Ascending aorta (tissue), 2 donors: ENCODE results near the gene IGFALS. TPM values are rescaled to one million over a fixed set of nuclear protein-coding genes. Genes with fewer than 3 reads are reported as not detected.

Source experiments
- DNase-seq, 2 donors: peaks; one replicate each; pipeline ENCODE4 v3.0.0-alpha.2; 2019; ENCODE audit warnings: low spot score in 2 of 2
- H3K27ac ChIP-seq, 2 donors: fragments of 200-600 bp; sonication (generic); one replicate each; pipeline ENCODE4 v1.5.1; 2016 to 2017; ENCODE audit warnings: mild to moderate bottlenecking in 1 of 2
- H3K27me3 ChIP-seq: fragments of 200-600 bp; sonication (generic); one replicate; pipeline ENCODE4 v1.5.1; 2017
- H3K36me3 ChIP-seq, 2 donors: fragments of 200-600 bp; sonication (generic); one replicate each; pipeline ENCODE4 v1.5.1; 2016
- H3K4me1 ChIP-seq, 2 donors: fragments of 200-600 bp; sonication (generic); one replicate each; pipeline ENCODE4 v1.5.1; 2016 to 2017; ENCODE audit warnings: mild to moderate bottlenecking in 1 of 2
- H3K4me3 ChIP-seq, 2 donors: fragments of 200-600 bp; sonication (generic); one replicate each; pipeline ENCODE4 v1.5.1; 2016 to 2017; ENCODE audit warnings: mild to moderate bottlenecking in 1 of 2
- H3K9me3 ChIP-seq, 2 donors: fragments of 200-600 bp; sonication (generic); one replicate each; pipeline ENCODE4 v1.5.1; 2016
- intact Hi-C: fragments of 100-400 bp; cut with DNase I; formaldehyde crosslinking; loops from one replicate; pipeline ENCODE4 v1.15.1; 2023
- total RNA-seq: library from RNA; depleted of rRNA; stranded (reverse); fragments of >200 nt; gene quantifications from one replicate; pipeline ENCODE4 v1.1.0, GENCODE V29; 2016
- TF ChIP-seq, protein P1 (sequence below), 3 experiments: fragments of 200-600 bp in 2 of 3; fragments of 450-650 bp in 1 of 3; sonication (generic) in 2 of 3; IDR thresholded peaks; one replicate each; pipeline ENCODE4 v1.5.1; 2016 to 2019; ENCODE audit warnings: antibody characterized with exemption in 3 of 3, mild to moderate bottlenecking in 1 of 3, moderate library complexity in 1 of 3

The IGFALS gene
- total RNA-seq, 1 donor from 2014 or later: not detected

DNA sequence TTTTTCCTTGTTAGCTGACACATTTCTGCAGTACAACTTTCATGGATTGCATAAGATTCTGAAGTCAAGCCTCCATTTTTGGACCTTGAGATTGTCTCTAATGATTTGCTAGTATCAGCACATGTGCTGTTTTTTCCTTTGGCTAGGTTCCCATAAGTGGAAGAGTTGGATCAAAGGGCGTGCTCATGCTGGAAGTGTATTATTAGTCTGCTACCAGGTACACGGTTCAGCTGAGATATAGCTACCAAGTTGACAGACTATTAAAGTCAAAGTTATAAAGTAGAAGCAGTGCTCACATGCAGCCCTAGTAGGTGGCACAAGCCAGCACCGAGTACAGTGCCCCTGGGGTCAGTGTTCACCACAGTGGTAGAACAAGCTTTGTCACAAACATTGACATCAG is 36.7 kb upstream of the IGFALS start:
- H3K4me1 ChIP-seq: peaks cover 11 to 27% of the 10 kb centered on the region in 2 donors
- TF ChIP-seq, protein P1, sequence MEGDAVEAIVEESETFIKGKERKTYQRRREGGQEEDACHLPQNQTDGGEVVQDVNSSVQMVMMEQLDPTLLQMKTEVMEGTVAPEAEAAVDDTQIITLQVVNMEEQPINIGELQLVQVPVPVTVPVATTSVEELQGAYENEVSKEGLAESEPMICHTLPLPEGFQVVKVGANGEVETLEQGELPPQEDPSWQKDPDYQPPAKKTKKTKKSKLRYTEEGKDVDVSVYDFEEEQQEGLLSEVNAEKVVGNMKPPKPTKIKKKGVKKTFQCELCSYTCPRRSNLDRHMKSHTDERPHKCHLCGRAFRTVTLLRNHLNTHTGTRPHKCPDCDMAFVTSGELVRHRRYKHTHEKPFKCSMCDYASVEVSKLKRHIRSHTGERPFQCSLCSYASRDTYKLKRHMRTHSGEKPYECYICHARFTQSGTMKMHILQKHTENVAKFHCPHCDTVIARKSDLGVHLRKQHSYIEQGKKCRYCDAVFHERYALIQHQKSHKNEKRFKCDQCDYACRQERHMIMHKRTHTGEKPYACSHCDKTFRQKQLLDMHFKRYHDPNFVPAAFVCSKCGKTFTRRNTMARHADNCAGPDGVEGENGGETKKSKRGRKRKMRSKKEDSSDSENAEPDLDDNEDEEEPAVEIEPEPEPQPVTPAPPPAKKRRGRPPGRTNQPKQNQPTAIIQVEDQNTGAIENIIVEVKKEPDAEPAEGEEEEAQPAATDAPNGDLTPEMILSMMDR (IDR thresholded peaks at IDR 0.05): no peak
- no peak overlapping the region for H3K27ac ChIP-seq
- peaks cover 3 to 4% of the 10 kb centered on the region in 2 donors for H3K36me3 ChIP-seq
- no peaks in the 10 kb centered on the region for H3K27me3 ChIP-seq
- no peaks in the 10 kb centered on the region for H3K9me3 ChIP-seq
- no peak overlapping the region for H3K4me3 ChIP-seq
- DNase-seq: no peak
- intact Hi-C loops: no loop called here

DNA sequence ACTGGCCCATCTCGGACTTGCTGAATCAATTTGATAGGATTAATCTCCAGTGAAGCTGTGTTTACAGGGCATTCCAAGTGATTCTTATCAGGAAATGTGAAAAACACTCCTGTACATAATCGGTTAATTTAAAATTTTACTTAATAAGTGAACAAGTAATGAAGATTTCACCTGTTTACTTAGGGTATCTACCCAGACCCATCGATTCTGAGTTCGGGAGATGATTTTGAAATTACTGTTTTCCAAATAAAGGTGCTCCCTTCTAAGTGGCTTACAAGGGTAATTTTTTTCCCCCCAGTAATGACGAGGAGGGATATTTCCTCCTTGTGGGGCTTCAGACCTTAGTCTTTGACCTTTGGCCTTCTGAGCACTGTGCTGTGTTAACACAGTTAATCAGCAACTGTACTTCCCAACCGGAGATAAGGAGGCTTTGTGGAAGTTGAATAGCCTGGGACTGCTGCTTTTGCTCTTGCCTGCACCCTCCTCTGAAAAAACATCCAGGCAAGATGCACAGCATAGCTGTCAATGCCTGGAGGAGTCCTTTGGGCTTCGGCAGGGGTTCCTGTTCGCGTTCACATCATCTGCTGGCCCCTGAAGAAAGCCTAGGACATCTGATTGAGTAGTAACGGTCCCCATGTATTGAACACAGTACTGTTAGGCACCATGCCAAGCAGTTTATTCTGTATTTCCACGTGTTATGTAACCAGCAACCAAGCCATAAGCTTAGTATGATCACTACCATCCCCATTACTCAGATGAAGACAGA is 35.3 kb upstream of the IGFALS start:
- Histone ChIP-seq H3K4me1 (peaks cover 12 to 37% of the 10 kb centered on the region in 2 donors), H3K36me3 (peaks cover 3 to 4% of the 10 kb centered on the region in 2 donors), H3K4me3 (peak overlapping the region in 1 of 2 donors; percentile 72), H3K9me3 (no peaks in the 10 kb centered on the region), H3K27me3 (no peaks in the 10 kb centered on the region), H3K27ac (no peak overlapping the region)
- no peak for DNase-seq
- intact Hi-C loops: loop anchor here (5.0 kb wide), 1 partner anchor 217 kb away; the partner anchor contains the start of genes CRAMP1 and IFT140
- TF ChIP-seq, protein P1 (IDR thresholded peaks at IDR 0.05): no peak

DNA sequence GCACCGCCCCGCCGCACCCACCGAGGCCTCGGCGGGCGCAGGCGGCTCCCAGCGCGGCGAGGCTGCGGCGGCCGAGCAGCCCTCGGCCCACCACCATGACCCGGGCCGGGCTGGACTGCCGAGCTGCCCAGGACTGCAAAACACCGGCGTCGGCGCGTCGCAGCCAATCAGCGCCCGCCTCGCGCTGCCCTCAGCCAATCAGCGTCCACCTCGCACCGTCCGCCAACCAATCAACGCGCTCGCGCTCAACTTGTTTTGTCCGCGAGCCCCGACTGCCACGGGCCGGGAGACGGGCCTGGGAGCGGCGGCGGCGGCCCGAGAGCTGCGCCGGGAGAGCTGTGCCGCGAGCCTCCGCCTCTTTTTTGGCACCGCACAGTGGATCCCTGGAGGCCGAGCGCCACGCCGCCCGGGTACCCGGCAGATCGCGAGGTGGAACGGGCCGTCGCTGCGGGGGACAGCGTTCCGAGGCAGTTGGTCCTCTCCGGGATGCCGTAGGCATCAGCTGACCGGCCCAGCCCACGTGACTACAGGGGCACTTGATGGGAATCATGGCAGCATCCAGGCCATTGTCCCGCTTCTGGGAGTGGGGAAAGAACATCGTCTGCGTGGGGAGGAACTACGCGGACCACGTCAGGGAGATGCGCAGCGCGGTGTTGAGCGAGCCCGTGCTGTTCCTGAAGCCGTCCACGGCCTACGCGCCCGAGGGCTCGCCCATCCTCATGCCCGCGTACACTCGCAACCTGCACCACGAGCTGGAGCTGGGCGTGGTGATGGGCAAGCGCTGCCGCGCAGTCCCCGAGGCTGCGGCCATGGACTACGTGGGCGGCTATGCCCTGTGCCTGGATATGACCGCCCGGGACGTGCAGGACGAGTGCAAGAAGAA is 33.4 kb upstream of the IGFALS start, which contains the start of the genes FAHD1 and HAGH:
Gene FAHD1, plus strand, starts transcription at position 516 of the 883 bp plus-strand sequence. Its CDS starts 33 bp downstream, at position 549.
Gene HAGH, minus strand, starts transcription at position 135 of the 883 bp plus-strand sequence. Its CDS starts 38 bp downstream, at position 97.
- Histone ChIP-seq H3K9me3 (no peaks in the 10 kb centered on the region), H3K36me3 (peaks cover 12 to 14% of the 10 kb centered on the region in 2 donors), H3K4me3 (peak within 1 kb of the TSS; percentile 72 to 81), H3K27ac (peak within 1 kb of the TSS; percentile 70 to 72), H3K27me3 (no peaks in the 10 kb centered on the region), H3K4me1 (peaks cover 12 to 37% of the 10 kb centered on the region in 2 donors)
- TF ChIP-seq, protein P1 (IDR thresholded peaks at IDR 0.05): no peak
- intact Hi-C loops: loop anchor here (1.0 to 5.0 kb wide), 6 partner anchors 44 to 396 kb away; partner anchors contain the start of genes CRAMP1, E4F1, EME2 and IFT140
- DNase-seq: peak; percentile 73 to 94

DNA sequence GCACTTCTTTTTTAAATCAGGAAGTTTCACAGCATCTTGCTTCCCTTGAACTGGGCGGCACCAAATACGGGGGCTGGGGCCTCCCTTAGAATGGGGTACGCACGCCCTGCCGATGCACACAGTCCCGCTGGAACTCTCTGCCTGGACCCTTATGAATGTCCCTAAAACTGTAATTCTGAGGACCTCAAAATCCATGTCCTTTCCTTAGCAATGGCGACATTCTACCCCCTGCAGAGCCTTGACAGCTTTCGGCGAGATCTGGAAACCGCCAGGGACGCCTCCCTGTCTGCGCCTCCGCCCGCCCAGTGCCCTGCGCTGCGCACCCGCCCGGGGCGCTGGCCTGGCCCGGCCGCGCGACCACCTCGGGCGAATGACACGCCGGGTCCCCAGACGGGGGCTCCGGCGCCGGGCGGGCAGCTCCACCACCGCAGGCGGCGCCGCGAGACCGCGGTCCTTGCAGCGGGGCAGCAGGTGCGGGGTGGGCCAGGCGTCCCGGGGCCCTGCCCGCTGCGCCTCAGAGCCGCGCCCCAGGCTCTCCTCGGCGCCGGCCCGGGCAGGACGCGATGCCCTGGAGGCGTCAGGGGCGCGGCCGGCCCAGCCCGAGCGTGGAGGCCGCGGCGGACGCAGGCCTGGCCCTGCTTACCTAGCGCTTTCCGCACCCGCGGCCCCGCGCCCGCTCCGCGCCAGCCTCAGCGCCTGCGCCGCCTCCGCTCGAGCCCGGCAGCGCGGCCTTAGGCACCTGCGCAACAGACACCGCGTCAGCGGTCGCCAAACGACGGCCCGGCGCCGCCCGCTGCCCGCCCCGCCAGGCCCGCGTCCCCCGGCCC is 32.6 kb upstream of the IGFALS start:
- H3K4me1 ChIP-seq: peaks cover 12 to 37% of the 10 kb centered on the region in 2 donors
- H3K9me3 ChIP-seq: no peaks in the 10 kb centered on the region
- H3K27me3 ChIP-seq: no peaks in the 10 kb centered on the region
- H3K36me3 ChIP-seq: peaks cover 20 to 22% of the 10 kb centered on the region in 2 donors
- DNase-seq: no peak
- peak overlapping the region; percentile 70 to 72 for H3K27ac ChIP-seq
- intact Hi-C loops: loop anchor here (1.0 to 5.0 kb wide), 5 partner anchors 43 to 397 kb away; partner anchors contain the start of genes CRAMP1, E4F1, EME2 and IFT140
- TF ChIP-seq, protein P1 (IDR thresholded peaks at IDR 0.05): peak in 1 of 3 experiments; percentile 45
- peak overlapping the region; percentile 72 to 81 for H3K4me3 ChIP-seq
